Neural cell (in vitro differentiated cells): ENCODE measurements around the gene COL5A1. TPM values are rescaled to one million over a fixed set of nuclear protein-coding genes. Genes with fewer than 3 reads are reported as not detected.

Source experiments
- H2AFZ ChIP-seq: fragments of 200-600, 300-800 bp; sonication (generic), shearing (Covaris generic); 2 replicates; pipeline ENCODE4 v1.6.0; 2014; ENCODE audit warnings: low read depth, mild to moderate bottlenecking, antibody characterized with exemption, low read length, moderate library complexity
- H3F3A ChIP-seq: fragments of 200-600 bp; shearing (Covaris generic); 2 replicates; pipeline ENCODE4 v1.6.1; 2016; ENCODE audit warnings: mild to moderate bottlenecking, moderate library complexity, mixed read lengths, antibody characterized with exemption, low read length; ENCODE audit not compliant: insufficient read depth, poor library complexity, severe bottlenecking
- H3K27ac ChIP-seq: fragments of 200-600, 300-800 bp; sonication (generic), shearing (Covaris generic); 2 replicates; pipeline ENCODE4 v1.5.1; 2014; ENCODE audit warnings: mild to moderate bottlenecking, low read length, moderate library complexity
- H3K27me3 ChIP-seq: fragments of 300-800, 200-600 bp; sonication (generic), shearing (Covaris generic); 2 replicates; pipeline ENCODE4 v1.6.0; 2014; ENCODE audit warnings: mild to moderate bottlenecking, low read depth, low read length, moderate library complexity; ENCODE audit not compliant: insufficient read depth
- H3K36me3 ChIP-seq: fragments of 300-800, 200-600 bp; sonication (generic), shearing (Covaris generic); 2 replicates; pipeline ENCODE4 v1.5.1; 2014; ENCODE audit warnings: mild to moderate bottlenecking, antibody characterized with exemption, low read length, moderate library complexity; ENCODE audit not compliant: insufficient read depth
- H3K4me2 ChIP-seq: fragments of 300-800, 200-600 bp; sonication (generic), shearing (Covaris generic); 2 replicates; pipeline ENCODE4 v1.6.0; 2014; ENCODE audit warnings: mild to moderate bottlenecking, low read length
- H3K4me3 ChIP-seq: fragments of 300-800, 200-600 bp; sonication (generic), shearing (Covaris generic); 2 replicates; pipeline ENCODE4 v1.5.1; 2014; ENCODE audit warnings: mild to moderate bottlenecking, low read length, moderate library complexity
- H3K79me2 ChIP-seq: fragments of 200-600 bp; shearing (Covaris generic); replicated peaks from 2 replicates; pipeline ENCODE4 v1.6.0; 2014; ENCODE audit warnings: mild to moderate bottlenecking, low read length, moderate library complexity; ENCODE audit not compliant: insufficient read depth
- H3K9ac ChIP-seq: fragments of 300-800, 200-600 bp; sonication (generic), shearing (Covaris generic); 2 replicates; pipeline ENCODE4 v1.6.1; 2016; ENCODE audit warnings: mild to moderate bottlenecking, low read length, mixed read lengths
- H3K9me2 ChIP-seq: fragments of 200-600 bp; shearing (Covaris generic); 2 replicates; pipeline ENCODE4 v1.6.1; 2016; ENCODE audit warnings: mild to moderate bottlenecking, low read length, mixed read lengths; ENCODE audit not compliant: insufficient read depth
- H3K9me3 ChIP-seq: fragments of 200-600, 300-800 bp; sonication (generic), shearing (Covaris generic); 2 replicates; pipeline ENCODE4 v1.6.1; 2016; ENCODE audit warnings: mild to moderate bottlenecking, mixed run types, low read length, moderate library complexity, mixed read lengths
- H4K20me1 ChIP-seq: fragments of 200-600 bp; shearing (Covaris generic); 2 replicates; pipeline ENCODE4 v1.6.1; 2016; ENCODE audit warnings: mild to moderate bottlenecking, mixed run types; ENCODE audit not compliant: insufficient read depth
- EP300 ChIP-seq: fragments of 450-650 bp; conservative IDR thresholded peaks from 2 replicates; pipeline ENCODE4 v1.6.1; 2014; ENCODE audit warnings: antibody characterized with exemption, mild to moderate bottlenecking, moderate library complexity; ENCODE audit not compliant: poor library complexity, severe bottlenecking
- EZH2 ChIP-seq: fragments of 200-600, 300-800 bp; shearing (Covaris generic), sonication (generic); IDR thresholded peaks from 2 replicates; pipeline ENCODE4 v1.6.1; 2014; ENCODE audit warnings: antibody characterized with exemption, low read length, borderline replicate concordance, mild to moderate bottlenecking; ENCODE audit not compliant: insufficient read depth, poor library complexity, severe bottlenecking
- MXI1 ChIP-seq: fragments of 450-650 bp; conservative IDR thresholded peaks from 2 replicates; pipeline ENCODE4 v1.6.1; 2014; ENCODE audit warnings: antibody characterized with exemption, mild to moderate bottlenecking; ENCODE audit not compliant: poor library complexity, severe bottlenecking
- POLR2AphosphoS5 ChIP-seq: IDR thresholded peaks from 2 replicates; pipeline ENCODE4 v1.6.1; 2012
- RAD21 ChIP-seq: fragments of 450-650 bp; conservative IDR thresholded peaks from 2 replicates; pipeline ENCODE4 v1.6.1; 2014; ENCODE audit warnings: antibody characterized with exemption, mild to moderate bottlenecking, moderate library complexity
- SMC3 ChIP-seq: fragments of 450-650 bp; conservative IDR thresholded peaks from 2 replicates; pipeline ENCODE4 v1.6.1; 2014; ENCODE audit warnings: antibody characterized with exemption, mild to moderate bottlenecking, moderate library complexity; ENCODE audit not compliant: poor library complexity
- TAF1 ChIP-seq: IDR thresholded peaks from 2 replicates; pipeline ENCODE4 v1.6.1; 2012; ENCODE audit warnings: low read depth
- polyA plus RNA-seq: library from polyadenylated mRNA; depleted of rRNA; stranded (reverse); fragments of >200 nt; gene quantifications from 2 replicates; pipeline ENCODE4 v1.2.3, GENCODE V29; 2014
- TF ChIP-seq, protein P1 (sequence below): fragments of 450-650 bp; IDR thresholded peaks from 2 replicates; pipeline ENCODE4 v1.5.1; 2014; ENCODE audit warnings: antibody characterized with exemption, mild to moderate bottlenecking, moderate library complexity; ENCODE audit not compliant: poor library complexity, severe bottlenecking
- TF ChIP-seq, protein P2 (sequence below): IDR thresholded peaks from 2 replicates; pipeline ENCODE4 v1.6.1; 2012; ENCODE audit warnings: borderline replicate concordance

The COL5A1 gene
- polyA plus RNA-seq, 1 donor from 2014 or later: not detected

- Histone ChIP-seq H3K36me3 (no peaks in the 10 kb centered on the region), H3K9me2 (no peaks in the 10 kb centered on the region), H3K9ac (no peak overlapping the region), H3K9me3 (no peaks in the 10 kb centered on the region), H3K4me3 (no peak overlapping the region), H2AFZ (no peak overlapping the region), H4K20me1 (no peaks in the 10 kb centered on the region), H3K27me3 (no peaks in the 10 kb centered on the region), H3K27ac (no peak overlapping the region), H3K4me2 (no peak overlapping the region), H3F3A (no peaks in the 10 kb centered on the region), H3K79me2 (no peaks in the 10 kb centered on the region)
- no peak for TF ChIP-seq EP300
- no peak for TF ChIP-seq MXI1
- no peak for TF ChIP-seq RAD21
- TF ChIP-seq, protein P1, sequence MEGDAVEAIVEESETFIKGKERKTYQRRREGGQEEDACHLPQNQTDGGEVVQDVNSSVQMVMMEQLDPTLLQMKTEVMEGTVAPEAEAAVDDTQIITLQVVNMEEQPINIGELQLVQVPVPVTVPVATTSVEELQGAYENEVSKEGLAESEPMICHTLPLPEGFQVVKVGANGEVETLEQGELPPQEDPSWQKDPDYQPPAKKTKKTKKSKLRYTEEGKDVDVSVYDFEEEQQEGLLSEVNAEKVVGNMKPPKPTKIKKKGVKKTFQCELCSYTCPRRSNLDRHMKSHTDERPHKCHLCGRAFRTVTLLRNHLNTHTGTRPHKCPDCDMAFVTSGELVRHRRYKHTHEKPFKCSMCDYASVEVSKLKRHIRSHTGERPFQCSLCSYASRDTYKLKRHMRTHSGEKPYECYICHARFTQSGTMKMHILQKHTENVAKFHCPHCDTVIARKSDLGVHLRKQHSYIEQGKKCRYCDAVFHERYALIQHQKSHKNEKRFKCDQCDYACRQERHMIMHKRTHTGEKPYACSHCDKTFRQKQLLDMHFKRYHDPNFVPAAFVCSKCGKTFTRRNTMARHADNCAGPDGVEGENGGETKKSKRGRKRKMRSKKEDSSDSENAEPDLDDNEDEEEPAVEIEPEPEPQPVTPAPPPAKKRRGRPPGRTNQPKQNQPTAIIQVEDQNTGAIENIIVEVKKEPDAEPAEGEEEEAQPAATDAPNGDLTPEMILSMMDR: no peak
- no peak for TF ChIP-seq POLR2AphosphoS5
- TF ChIP-seq SMC3: no peak
Measured at GRCh38 chr9:134723491-134724190, 82.0 kb downstream of the COL5A1 start.

DNA sequence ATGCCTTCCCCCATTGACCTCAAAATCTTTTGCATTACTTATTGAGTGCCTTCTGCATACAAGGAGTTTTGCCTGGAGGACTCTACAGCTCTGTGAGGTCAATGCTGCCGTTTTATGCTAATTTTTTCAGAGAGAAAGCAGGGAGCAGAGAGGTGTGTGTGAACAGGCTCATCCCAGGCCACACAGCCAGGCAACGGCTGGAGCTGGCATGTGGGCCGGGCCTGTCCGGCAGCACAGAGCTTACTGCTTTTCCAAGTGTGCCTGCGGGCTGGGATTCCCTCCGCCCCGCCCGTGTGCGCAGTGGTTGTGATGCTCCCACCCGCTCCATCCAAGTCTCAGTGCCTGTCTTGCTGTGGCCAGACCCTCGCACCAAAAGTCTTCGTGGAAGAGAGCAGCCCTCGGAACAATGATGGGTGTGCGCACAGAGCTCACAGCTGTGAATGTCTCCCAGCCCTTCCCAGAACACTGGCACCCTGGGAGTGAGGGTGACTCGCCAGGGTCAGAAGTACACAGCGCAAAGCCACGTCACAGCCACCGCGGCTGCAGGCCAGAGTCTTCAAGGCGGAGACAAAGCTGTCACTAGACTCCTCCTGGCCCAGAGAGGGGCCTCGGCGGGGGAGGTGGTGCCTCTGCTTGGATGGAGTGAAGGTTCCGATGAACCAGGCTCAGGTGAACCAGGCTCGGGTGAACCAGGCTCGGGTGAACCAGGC lies 82.8 kb downstream of the COL5A1 start:
- H3K4me3 ChIP-seq: no peak overlapping the region
- no peak overlapping the region for H2AFZ ChIP-seq
- no peaks in the 10 kb centered on the region for H3K36me3 ChIP-seq
- H3K9me3 ChIP-seq: no peaks in the 10 kb centered on the region
- no peaks in the 10 kb centered on the region for H4K20me1 ChIP-seq
- no peaks in the 10 kb centered on the region for H3K79me2 ChIP-seq
- H3F3A ChIP-seq: no peaks in the 10 kb centered on the region
- no peak for TF ChIP-seq RAD21
- no peak for TF ChIP-seq MXI1
- no peak for TF ChIP-seq TAF1
- no peak for TF ChIP-seq EP300
- TF ChIP-seq, protein P1: no peak
- H3K9ac ChIP-seq: no peak overlapping the region
- no peaks in the 10 kb centered on the region for H3K9me2 ChIP-seq
- H3K27me3 ChIP-seq: no peaks in the 10 kb centered on the region
- no peak overlapping the region for H3K27ac ChIP-seq
- H3K4me2 ChIP-seq: no peak overlapping the region

DNA sequence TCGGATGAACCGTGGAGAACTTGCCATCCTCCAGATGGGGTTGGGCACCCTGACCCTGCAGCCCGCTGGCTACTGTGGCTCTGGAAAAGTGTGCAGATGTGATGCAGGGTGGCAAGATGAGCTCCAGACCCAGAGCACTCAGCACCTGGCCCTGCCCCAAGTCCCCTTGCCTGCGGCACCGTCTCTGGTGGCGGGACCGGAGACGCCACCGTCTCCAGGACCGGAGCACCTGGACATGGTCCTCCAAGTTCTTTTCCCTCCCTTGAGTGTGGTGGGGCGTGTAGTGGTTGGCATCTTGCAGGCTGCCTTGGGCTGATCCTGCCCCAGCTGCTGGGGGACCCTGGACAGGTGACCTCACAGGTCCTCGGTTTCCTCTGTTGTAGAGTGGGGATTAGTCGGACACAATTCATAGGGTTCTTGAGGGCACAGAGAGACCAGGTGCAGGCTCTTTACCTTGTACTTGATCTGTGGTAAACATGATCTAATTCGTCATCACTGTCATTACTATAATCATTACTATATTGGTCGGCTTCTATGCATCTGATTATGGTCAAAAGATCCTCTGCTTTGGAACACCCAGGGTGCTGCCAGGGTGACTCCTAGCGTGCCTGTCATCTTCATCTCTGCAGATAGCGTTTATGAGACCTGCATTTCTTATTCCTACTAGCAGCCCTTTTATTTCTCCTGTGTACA lies 83.5 kb downstream of the COL5A1 start:
- H3K4me2 ChIP-seq: no peak overlapping the region
- H3K4me3 ChIP-seq: no peak overlapping the region
- no peaks in the 10 kb centered on the region for H3K27me3 ChIP-seq
- H3K36me3 ChIP-seq: no peaks in the 10 kb centered on the region
- H3K9ac ChIP-seq: no peak overlapping the region
- H3K79me2 ChIP-seq: no peaks in the 10 kb centered on the region
- no peak overlapping the region for H3K27ac ChIP-seq
- H3K9me3 ChIP-seq: no peaks in the 10 kb centered on the region
- no peaks in the 10 kb centered on the region for H4K20me1 ChIP-seq
- H3F3A ChIP-seq: no peaks in the 10 kb centered on the region
- H3K9me2 ChIP-seq: no peaks in the 10 kb centered on the region
- no peak overlapping the region for H2AFZ ChIP-seq
- no peak for TF ChIP-seq TAF1
- TF ChIP-seq, protein P1: no peak
- TF ChIP-seq, protein P2, sequence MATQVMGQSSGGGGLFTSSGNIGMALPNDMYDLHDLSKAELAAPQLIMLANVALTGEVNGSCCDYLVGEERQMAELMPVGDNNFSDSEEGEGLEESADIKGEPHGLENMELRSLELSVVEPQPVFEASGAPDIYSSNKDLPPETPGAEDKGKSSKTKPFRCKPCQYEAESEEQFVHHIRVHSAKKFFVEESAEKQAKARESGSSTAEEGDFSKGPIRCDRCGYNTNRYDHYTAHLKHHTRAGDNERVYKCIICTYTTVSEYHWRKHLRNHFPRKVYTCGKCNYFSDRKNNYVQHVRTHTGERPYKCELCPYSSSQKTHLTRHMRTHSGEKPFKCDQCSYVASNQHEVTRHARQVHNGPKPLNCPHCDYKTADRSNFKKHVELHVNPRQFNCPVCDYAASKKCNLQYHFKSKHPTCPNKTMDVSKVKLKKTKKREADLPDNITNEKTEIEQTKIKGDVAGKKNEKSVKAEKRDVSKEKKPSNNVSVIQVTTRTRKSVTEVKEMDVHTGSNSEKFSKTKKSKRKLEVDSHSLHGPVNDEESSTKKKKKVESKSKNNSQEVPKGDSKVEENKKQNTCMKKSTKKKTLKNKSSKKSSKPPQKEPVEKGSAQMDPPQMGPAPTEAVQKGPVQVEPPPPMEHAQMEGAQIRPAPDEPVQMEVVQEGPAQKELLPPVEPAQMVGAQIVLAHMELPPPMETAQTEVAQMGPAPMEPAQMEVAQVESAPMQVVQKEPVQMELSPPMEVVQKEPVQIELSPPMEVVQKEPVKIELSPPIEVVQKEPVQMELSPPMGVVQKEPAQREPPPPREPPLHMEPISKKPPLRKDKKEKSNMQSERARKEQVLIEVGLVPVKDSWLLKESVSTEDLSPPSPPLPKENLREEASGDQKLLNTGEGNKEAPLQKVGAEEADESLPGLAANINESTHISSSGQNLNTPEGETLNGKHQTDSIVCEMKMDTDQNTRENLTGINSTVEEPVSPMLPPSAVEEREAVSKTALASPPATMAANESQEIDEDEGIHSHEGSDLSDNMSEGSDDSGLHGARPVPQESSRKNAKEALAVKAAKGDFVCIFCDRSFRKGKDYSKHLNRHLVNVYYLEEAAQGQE: no peak
- TF ChIP-seq RAD21: no peak
- no peak for TF ChIP-seq EZH2
- TF ChIP-seq EP300: no peak
- TF ChIP-seq SMC3: no peak
